Thoracic aorta (tissue), 2 donors: ENCODE measurements around the gene AKAP8L. TPM values are rescaled to one million over a fixed set of nuclear protein-coding genes. Genes with fewer than 3 reads are reported as not detected.

ENCODE experiments used
- ATAC-seq: fragments of 150-250 bp; one replicate; pipeline ENCODE4 v1.8.0; 2017; ENCODE audit warnings: low read depth; ENCODE audit not compliant: insufficient number of reproducible peaks, low FRiP score
- DNase-seq: peaks from one replicate; pipeline ENCODE4 v3.0.0-alpha.2; 2020; ENCODE audit warnings: low spot score
- H3K27ac ChIP-seq, 2 donors: fragments of 200-600 bp; sonication (generic); 1 replicate in 1 of 2; 2 replicates in 1 of 2; pipeline ENCODE4 v1.5.1; 2016; ENCODE audit warnings: mild to moderate bottlenecking in 2 of 2, moderate library complexity in 2 of 2
- H3K27me3 ChIP-seq: fragments of 200-600 bp; sonication (generic); replicated peaks from 2 replicates; pipeline ENCODE4 v1.6.0; 2016; ENCODE audit warnings: mild to moderate bottlenecking; ENCODE audit not compliant: insufficient read depth
- H3K36me3 ChIP-seq: fragments of 200-600 bp; sonication (generic); one replicate; pipeline ENCODE4 v1.5.1; 2016
- H3K4me1 ChIP-seq, 2 donors: fragments of 200-600 bp; sonication (generic); 1 replicate in 1 of 2; 2 replicates in 1 of 2; pipeline versions ENCODE4 v1.5.1 to v1.6.0; 2016; ENCODE audit warnings: low read depth in 2 of 2, mild to moderate bottlenecking in 1 of 2; ENCODE audit not compliant: control insufficient read depth in 1 of 2
- H3K4me3 ChIP-seq: fragments of 200-600 bp; sonication (generic); 2 replicates; pipeline ENCODE4 v1.5.1; 2016; ENCODE audit warnings: mild to moderate bottlenecking
- H3K9me3 ChIP-seq: fragments of 200-600 bp; sonication (generic); 2 replicates; pipeline ENCODE4 v1.5.1; 2016
- CTCF ChIP-seq: fragments of 200-600 bp; sonication (generic); IDR thresholded peaks from one replicate; pipeline ENCODE4 v1.5.1; 2019; ENCODE audit warnings: antibody characterized with exemption
- total RNA-seq, 2 donors: library from RNA; depleted of rRNA; stranded (reverse); fragments of >200 nt; gene quantifications; one replicate each; pipeline versions ENCODE4 v1.1.0 to v1.2.3, GENCODE V29; 2016

AKAP8L gene
- total RNA-seq, 2 donors from 2014 or later, result 163 to 247 TPM

DNA sequence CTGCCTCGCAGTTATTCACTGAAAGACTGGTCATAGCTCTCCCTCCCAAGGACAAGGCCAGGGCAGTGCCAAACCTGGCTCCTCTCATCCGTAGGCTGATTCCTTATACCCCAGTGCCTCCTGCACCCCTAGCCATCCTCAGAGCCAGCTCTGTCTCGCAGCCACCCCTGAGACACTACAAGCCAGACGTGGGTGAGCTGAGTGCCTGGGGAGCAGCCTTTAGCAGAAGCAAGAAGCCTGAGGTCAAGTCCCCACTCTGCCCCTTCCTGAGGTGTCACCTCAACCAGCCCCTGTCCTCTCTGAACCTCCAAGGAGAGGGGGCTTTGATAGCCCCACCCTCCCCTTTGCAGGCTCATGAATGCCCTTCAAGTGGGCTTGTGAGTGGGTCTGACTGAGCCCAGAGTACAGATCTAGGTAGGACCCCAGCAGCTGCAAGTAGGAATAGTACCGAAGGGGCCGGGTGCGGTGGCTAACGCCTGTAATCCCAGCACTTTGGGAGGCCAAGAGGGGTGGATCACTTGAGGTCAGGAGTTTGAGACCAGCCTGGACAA, 14.8 kb upstream of the AKAP8L start:
- Histone ChIP-seq H3K9me3 (no peaks in the 10 kb centered on the region), H3K27me3 (no peaks in the 10 kb centered on the region)

GRCh38 chr19:15432629-15433518, 14.1 kb upstream of the AKAP8L start:
- peak; percentile 63 for ATAC-seq
- Histone ChIP-seq H3K9me3 (no peaks in the 10 kb centered on the region), H3K27ac (peak overlapping the region; percentile 87 to 97), H3K27me3 (no peaks in the 10 kb centered on the region), H3K4me1 (peaks cover 30 to 50% of the 10 kb centered on the region in 2 donors), H3K4me3 (peak overlapping the region; percentile 99), H3K36me3 (peaks cover 14% of the 10 kb centered on the region)
- DNase-seq, result peak; percentile 45
- no peak for TF ChIP-seq CTCF

More for the DNA sequence above, 14.8 kb upstream of the AKAP8L start:
- DNase-seq, result no peak
- ATAC-seq, result no peak
- H3K27ac ChIP-seq, result peak overlapping the region; percentile 87 to 97
- H3K4me1 ChIP-seq, result peaks cover 37 to 57% of the 10 kb centered on the region in 2 donors
- peak overlapping the region; percentile 99 for H3K4me3 ChIP-seq
- no peak for TF ChIP-seq CTCF
- H3K36me3 ChIP-seq, result peaks cover 7% of the 10 kb centered on the region

DNA sequence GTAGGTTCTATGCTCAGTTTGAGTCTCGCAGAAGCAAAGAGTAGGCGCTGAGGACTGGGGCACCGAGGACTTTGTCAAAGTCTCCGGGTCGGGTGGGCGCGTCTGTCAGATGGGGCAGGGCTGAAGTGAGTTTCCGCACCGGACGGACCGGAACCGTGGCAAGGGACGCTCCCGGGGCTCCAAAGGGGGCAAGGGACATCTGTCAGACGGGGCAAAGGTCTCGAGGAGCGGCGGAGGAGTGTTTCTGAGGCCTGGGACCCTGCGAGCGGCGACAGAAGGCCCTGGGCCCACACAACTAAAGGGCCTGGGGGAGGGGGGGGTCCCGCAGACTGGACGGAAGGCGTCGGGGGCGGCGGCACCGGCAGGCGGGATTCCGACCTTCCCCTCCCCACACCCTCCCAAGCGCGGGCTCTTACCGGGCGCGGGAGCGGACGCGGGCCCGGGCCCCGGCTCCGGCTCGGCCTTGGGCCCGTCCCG, 13.3 kb upstream of the AKAP8L start:
- Histone ChIP-seq H3K27ac (peak overlapping the region in 1 of 2 donors; percentile 34), H3K9me3 (no peaks in the 10 kb centered on the region), H3K4me3 (peak overlapping the region; percentile 90), H3K4me1 (peaks cover 25 to 42% of the 10 kb centered on the region in 2 donors), H3K27me3 (no peaks in the 10 kb centered on the region), H3K36me3 (peaks cover 21% of the 10 kb centered on the region)
- no peak for ATAC-seq
- no peak for DNase-seq
- TF ChIP-seq CTCF, result no peak

DNA sequence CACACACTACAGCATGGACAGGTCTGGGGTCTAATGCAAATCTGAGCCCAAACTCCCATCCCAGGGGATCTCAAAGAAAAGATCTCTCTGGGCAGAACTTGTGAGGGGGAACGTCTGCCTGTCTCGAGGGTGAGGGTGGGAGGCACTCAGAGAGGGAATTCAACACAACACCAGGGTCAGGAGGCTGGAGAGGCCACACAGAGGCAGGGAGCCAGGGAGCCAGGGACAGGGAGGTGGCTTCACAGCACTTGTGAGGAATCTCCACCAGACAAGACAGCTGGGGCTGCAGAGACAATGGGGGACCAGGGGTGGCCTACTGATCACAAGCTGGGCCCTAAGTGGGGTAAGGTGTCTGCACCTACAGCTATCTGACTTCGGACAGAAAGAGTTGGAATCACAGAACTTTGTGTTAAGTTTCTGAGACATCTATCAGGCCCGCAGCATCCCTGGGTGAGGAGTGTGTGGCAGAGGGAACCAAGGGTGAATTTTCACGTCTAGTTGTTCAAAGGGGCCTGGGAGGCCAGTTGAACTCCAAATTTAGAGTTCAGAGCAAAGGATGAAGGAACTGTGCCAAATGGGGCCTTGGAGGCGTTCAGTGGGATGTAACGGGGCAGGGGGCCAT, 12.7 kb upstream of the AKAP8L start:
- H3K27ac ChIP-seq, result peak overlapping the region in 1 of 2 donors; percentile 34
- peaks cover 21 to 36% of the 10 kb centered on the region in 2 donors for H3K4me1 ChIP-seq
- no peak for ATAC-seq

More for the DNA sequence above, 12.7 kb upstream of the AKAP8L start:
- H3K9me3 ChIP-seq, result no peaks in the 10 kb centered on the region
- H3K27me3 ChIP-seq, result no peaks in the 10 kb centered on the region
- no peak for TF ChIP-seq CTCF
- peaks cover 27% of the 10 kb centered on the region for H3K36me3 ChIP-seq
- DNase-seq, result no peak
- H3K4me3 ChIP-seq, result peak overlapping the region; percentile 90
